NCI-H128 (cell line): ENCODE results near the gene ZNF382.

ENCODE experiments used
- DNase-seq: peaks from one replicate; lab custom pipeline; 2025; ENCODE audit not compliant: unreplicated experiment; lab: John Stamatoyannopoulos, UW

The ZNF382 gene

GRCh38 chr19:36674201-36674600, 69.1 kb downstream of the ZNF382 start:
- no peak for DNase-seq

GRCh38 chr19:36679455-36679854, 74.3 kb downstream of the ZNF382 start:
- DNase-seq = no peak
